Keratinocyte (primary cell): ENCODE results near the gene GGA1. TPM values are rescaled to one million over a fixed set of nuclear protein-coding genes. Genes with fewer than 3 reads are reported as not detected.

Experiments
- DNase-seq: peaks from one replicate; pipeline ENCODE4 v3.0.0-alpha.2; 2011; ENCODE audit warnings: low read depth, missing footprints, low spot score
- FAIRE-seq: peaks from 2 replicates; lab custom pipeline; 2011; peaks lifted over from hg19 to GRCh38; lab: Jason Lieb, UNC
- H2AFZ ChIP-seq: 2 replicates; pipeline ENCODE4 v1.6.0; 2012; ENCODE audit warnings: low read length, control low read depth, inconsistent platforms; ENCODE audit not compliant: control insufficient read depth
- H3K27ac ChIP-seq: 2 replicates; pipeline ENCODE4 v1.5.1; 2011; ENCODE audit warnings: low read length; ENCODE audit not compliant: control insufficient read depth, insufficient read depth
- H3K27me3 ChIP-seq: 3 replicates; pipeline ENCODE4 v1.6.0; 2011; ENCODE audit warnings: low read length; ENCODE audit not compliant: control insufficient read depth, insufficient read depth; ENCODE audit errors: extremely low read depth
- H3K36me3 ChIP-seq, 2 experiments: 2 replicates in 1 of 2; 3 replicates in 1 of 2; pipeline ENCODE4 v1.5.1; 2011; ENCODE audit warnings: low read length in 2 of 2, mild to moderate bottlenecking in 1 of 2; ENCODE audit not compliant: control insufficient read depth in 2 of 2, insufficient read depth in 2 of 2; ENCODE audit errors: extremely low read depth in 1 of 2
- H3K4me1 ChIP-seq: 3 replicates; pipeline ENCODE4 v1.5.1; 2011; ENCODE audit warnings: low read length; ENCODE audit not compliant: control insufficient read depth, insufficient read depth; ENCODE audit errors: extremely low read depth
- H3K4me2 ChIP-seq: 3 replicates; pipeline ENCODE4 v1.6.0; 2011; ENCODE audit warnings: low read depth, low read length; ENCODE audit not compliant: control insufficient read depth, insufficient read depth; ENCODE audit errors: extremely low read depth
- H3K4me3 ChIP-seq, 3 experiments: fragments of 200-600 bp in 1 of 3; sonication (generic) in 1 of 3; 2 replicates in 2 of 3; 3 replicates in 1 of 3; pipeline ENCODE4 v1.5.1; 2011 to 2016; ENCODE audit warnings: low read length in 3 of 3, mild to moderate bottlenecking in 3 of 3, control low read depth in 2 of 3, inconsistent platforms in 1 of 3, low read depth in 1 of 3, mixed read lengths in 1 of 3, mixed run types in 1 of 3, moderate library complexity in 1 of 3; ENCODE audit not compliant: control insufficient read depth in 2 of 3, insufficient read depth in 2 of 3; ENCODE audit errors: extremely low read depth in 1 of 3
- H3K79me2 ChIP-seq: 2 replicates; pipeline ENCODE4 v1.6.0; 2012; ENCODE audit warnings: low read length; ENCODE audit not compliant: control insufficient read depth, insufficient read depth
- H3K9ac ChIP-seq: 3 replicates; pipeline ENCODE4 v1.6.0; 2011; ENCODE audit warnings: low read length; ENCODE audit not compliant: control insufficient read depth, insufficient read depth; ENCODE audit errors: extremely low read depth
- H3K9me1 ChIP-seq: 3 replicates; pipeline ENCODE4 v1.6.0; 2011; ENCODE audit warnings: low read length; ENCODE audit not compliant: control insufficient read depth, insufficient read depth; ENCODE audit errors: extremely low read depth
- H3K9me3 ChIP-seq: 2 replicates; pipeline ENCODE4 v1.5.1; 2012; ENCODE audit warnings: low read depth, low read length; ENCODE audit not compliant: control insufficient read depth
- H4K20me1 ChIP-seq: 3 replicates; pipeline ENCODE4 v1.6.0; 2011; ENCODE audit warnings: low read length; ENCODE audit not compliant: control insufficient read depth, insufficient read depth; ENCODE audit errors: extremely low read depth
- EZH2 ChIP-seq: IDR thresholded peaks from one replicate; pipeline ENCODE4 v1.6.1; 2012; ENCODE audit warnings: inconsistent platforms, mild to moderate bottlenecking, low read length, moderate library complexity
- dilution Hi-C: fragments of 300-500 bp; cut with MboI; formaldehyde crosslinking; loops from one replicate; pipeline ENCODE4 v1.7.0; 2020; ENCODE audit warnings: low sequenced_read_pairs; ENCODE audit not compliant: extremely low pct_ligation_motif_present
- polyA plus RNA-seq, 5 experiments: library from polyadenylated mRNA; depleted of rRNA in 3 of 5; stranded (reverse) in 3 of 5; stranded (forward) in 1 of 5; unstranded in 1 of 5; fragments of >200 nt; gene quantifications; 1 replicate in 1 of 5; 2 replicates in 3 of 5; 3 replicates in 1 of 5; pipeline versions ENCODE4 v1.2.1 to v1.2.3, GENCODE V29; 2011 to 2012; ENCODE audit warnings: missing spikeins in 2 of 5, low read depth in 1 of 5, low replicate concordance in 1 of 5
- TF ChIP-seq, protein P1 (sequence below), 3 experiments: IDR thresholded peaks in 1 of 3; conservative IDR thresholded peaks in 1 of 3; optimal IDR thresholded peaks in 1 of 3; 2 replicates in 2 of 3; 3 replicates in 1 of 3; pipeline versions ENCODE3 to v1.5.1; 2011; ENCODE audit warnings: low read length in 3 of 3, mild to moderate bottlenecking in 3 of 3, moderate library complexity in 2 of 3, control low read depth in 1 of 3, inconsistent platforms in 1 of 3; ENCODE audit not compliant: insufficient read depth in 2 of 3; ENCODE audit errors: extremely low read depth in 1 of 3

GGA1 gene
- polyA plus RNA-seq, 1 donor (not counting 4 experiments of a cell fraction or from before 2014, with no cell fraction given): 29.2 TPM

DNA sequence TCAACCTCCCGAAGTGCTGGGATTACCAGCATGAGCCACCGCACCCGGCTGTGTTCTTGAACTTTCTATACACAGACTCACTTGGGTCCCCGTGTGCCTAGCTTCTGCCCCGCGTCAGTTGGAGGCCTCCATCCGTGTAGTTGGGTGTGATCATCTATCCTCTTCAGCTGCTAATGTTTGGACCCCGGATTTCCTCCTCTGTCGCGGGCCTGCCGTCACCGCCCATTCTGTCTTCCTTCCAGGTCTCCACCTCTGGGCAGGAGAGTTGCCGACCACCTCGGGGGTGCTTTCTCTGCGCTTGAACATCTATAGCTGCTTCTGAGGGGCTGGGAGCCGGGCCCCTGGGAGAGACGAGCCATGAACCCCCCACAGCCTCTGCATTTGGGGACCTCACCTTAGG is 42.8 kb upstream of the GGA1 start:
- no peak overlapping the region for H3K9ac ChIP-seq
- no peaks in the 10 kb centered on the region for H3K27me3 ChIP-seq
- no peak for FAIRE-seq
- H2AFZ ChIP-seq: no peak overlapping the region
- H4K20me1 ChIP-seq: peaks cover 62% of the 10 kb centered on the region
- no peak overlapping the region for H3K4me3 ChIP-seq
- H3K36me3 ChIP-seq: peaks cover 21 to 48% of the 10 kb centered on the region in 2 experiments
- DNase-seq: no peak
- H3K4me2 ChIP-seq: no peak overlapping the region
- H3K27ac ChIP-seq: no peak overlapping the region
- TF ChIP-seq EZH2: no peak
- TF ChIP-seq, protein P1, sequence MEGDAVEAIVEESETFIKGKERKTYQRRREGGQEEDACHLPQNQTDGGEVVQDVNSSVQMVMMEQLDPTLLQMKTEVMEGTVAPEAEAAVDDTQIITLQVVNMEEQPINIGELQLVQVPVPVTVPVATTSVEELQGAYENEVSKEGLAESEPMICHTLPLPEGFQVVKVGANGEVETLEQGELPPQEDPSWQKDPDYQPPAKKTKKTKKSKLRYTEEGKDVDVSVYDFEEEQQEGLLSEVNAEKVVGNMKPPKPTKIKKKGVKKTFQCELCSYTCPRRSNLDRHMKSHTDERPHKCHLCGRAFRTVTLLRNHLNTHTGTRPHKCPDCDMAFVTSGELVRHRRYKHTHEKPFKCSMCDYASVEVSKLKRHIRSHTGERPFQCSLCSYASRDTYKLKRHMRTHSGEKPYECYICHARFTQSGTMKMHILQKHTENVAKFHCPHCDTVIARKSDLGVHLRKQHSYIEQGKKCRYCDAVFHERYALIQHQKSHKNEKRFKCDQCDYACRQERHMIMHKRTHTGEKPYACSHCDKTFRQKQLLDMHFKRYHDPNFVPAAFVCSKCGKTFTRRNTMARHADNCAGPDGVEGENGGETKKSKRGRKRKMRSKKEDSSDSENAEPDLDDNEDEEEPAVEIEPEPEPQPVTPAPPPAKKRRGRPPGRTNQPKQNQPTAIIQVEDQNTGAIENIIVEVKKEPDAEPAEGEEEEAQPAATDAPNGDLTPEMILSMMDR (optimal IDR thresholded peaks at IDR 0.05 in 1 of 3, IDR thresholded peaks at IDR 0.05 in 1 of 3, conservative IDR thresholded peaks at IDR 0.05 in 1 of 3; ENCODE audit: extremely low read depth in 1 of 3, insufficient read depth in 2 of 3, low read length in 3 of 3): no peak
- H3K9me3 ChIP-seq: no peaks in the 10 kb centered on the region
- dilution Hi-C loops: no loop called here
- H3K9me1 ChIP-seq: peaks cover 11% of the 10 kb centered on the region
- peaks cover 53% of the 10 kb centered on the region for H3K79me2 ChIP-seq
- H3K4me1 ChIP-seq: peaks cover 71% of the 10 kb centered on the region

DNA sequence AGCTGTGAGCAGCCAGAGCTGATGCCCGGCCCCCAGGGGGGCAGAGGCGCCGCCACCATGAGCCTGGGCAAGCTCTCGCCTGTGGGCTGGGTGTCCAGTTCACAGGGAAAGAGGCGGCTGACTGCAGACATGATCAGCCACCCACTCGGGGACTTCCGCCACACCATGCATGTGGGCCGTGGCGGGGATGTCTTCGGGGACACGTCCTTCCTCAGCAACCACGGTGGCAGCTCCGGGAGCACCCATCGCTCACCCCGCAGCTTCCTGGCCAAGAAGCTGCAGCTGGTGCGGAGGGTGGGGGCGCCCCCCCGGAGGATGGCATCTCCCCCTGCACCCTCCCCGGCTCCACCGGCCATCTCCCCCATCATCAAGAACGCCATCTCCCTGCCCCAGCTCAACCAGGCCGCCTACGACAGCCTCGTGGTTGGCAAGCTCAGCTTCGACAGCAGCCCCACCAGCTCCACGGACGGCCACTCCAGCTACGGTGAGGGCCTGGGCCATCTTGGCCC is 42.3 kb upstream of the GGA1 start:
- H3K27me3 ChIP-seq: no peaks in the 10 kb centered on the region
- H3K36me3 ChIP-seq: peaks cover 21 to 48% of the 10 kb centered on the region in 2 experiments
- no peak overlapping the region for H3K4me3 ChIP-seq
- dilution Hi-C loops: no loop called here
- DNase-seq: no peak
- H3K27ac ChIP-seq: no peak overlapping the region
- peaks cover 62% of the 10 kb centered on the region for H4K20me1 ChIP-seq
- H3K79me2 ChIP-seq: peaks cover 47% of the 10 kb centered on the region
- H2AFZ ChIP-seq: no peak overlapping the region
- peaks cover 11% of the 10 kb centered on the region for H3K9me1 ChIP-seq
- TF ChIP-seq, protein P1 (optimal IDR thresholded peaks at IDR 0.05 in 1 of 3, IDR thresholded peaks at IDR 0.05 in 1 of 3, conservative IDR thresholded peaks at IDR 0.05 in 1 of 3; ENCODE audit: extremely low read depth in 1 of 3, insufficient read depth in 2 of 3, low read length in 3 of 3): no peak
- no peak for TF ChIP-seq EZH2
- H3K9ac ChIP-seq: no peak overlapping the region
- H3K9me3 ChIP-seq: no peaks in the 10 kb centered on the region
- H3K4me1 ChIP-seq: peaks cover 71% of the 10 kb centered on the region
- FAIRE-seq: no peak
- H3K4me2 ChIP-seq: no peak overlapping the region
